ENCODE measurements around the gene HERPUD2.

The HERPUD2 gene

GRCh38 chr7:35717013-35717412 lies 22.1 kb upstream of the HERPUD2 start:
- ChIA-PET CTCF (no interaction called here), POLR2A (interaction anchor here (1.3 kb wide), 1 partner anchor 83 kb away, joined by 8 read pairs; the partner anchor contains the start of gene SEPTIN7)
- TF ChIP-seq ZNF384 (IDR thresholded peaks at IDR 0.05) (no peak), ELF4 (IDR thresholded peaks at IDR 0.05) (no peak), NFRKB (IDR thresholded peaks at IDR 0.05) (no peak), FOXA1 (IDR thresholded peaks at IDR 0.05) (no peak), FOXK2 (IDR thresholded peaks at IDR 0.05) (no peak), SP1 (IDR thresholded peaks at IDR 0.05) (no peak), CTBP1 (IDR thresholded peaks at IDR 0.05; ENCODE audit: borderline replicate concordance) (no peak), ARNT (IDR thresholded peaks at IDR 0.05) (no peak)
- TF ChIP-seq, protein P1, sequence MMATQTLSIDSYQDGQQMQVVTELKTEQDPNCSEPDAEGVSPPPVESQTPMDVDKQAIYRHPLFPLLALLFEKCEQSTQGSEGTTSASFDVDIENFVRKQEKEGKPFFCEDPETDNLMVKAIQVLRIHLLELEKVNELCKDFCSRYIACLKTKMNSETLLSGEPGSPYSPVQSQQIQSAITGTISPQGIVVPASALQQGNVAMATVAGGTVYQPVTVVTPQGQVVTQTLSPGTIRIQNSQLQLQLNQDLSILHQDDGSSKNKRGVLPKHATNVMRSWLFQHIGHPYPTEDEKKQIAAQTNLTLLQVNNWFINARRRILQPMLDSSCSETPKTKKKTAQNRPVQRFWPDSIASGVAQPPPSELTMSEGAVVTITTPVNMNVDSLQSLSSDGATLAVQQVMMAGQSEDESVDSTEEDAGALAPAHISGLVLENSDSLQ (IDR thresholded peaks at IDR 0.05), result no peak
- no peak for DNase-seq (ENCODE audit: extremely low spot score)

GRCh38 chr7:35716038-35716803 lies 21.3 kb upstream of the HERPUD2 start:
- TF ChIP-seq HDGF (IDR thresholded peaks at IDR 0.05; ENCODE audit: borderline replicate concordance) (no peak), FOXK2 (IDR thresholded peaks at IDR 0.05) (no peak), SUZ12 (IDR thresholded peaks at IDR 0.05) (no peak), BHLHE40 (IDR thresholded peaks at IDR 0.05; ENCODE audit: borderline replicate concordance) (no peak), L3MBTL2 (conservative IDR thresholded peaks at IDR 0.05) (no peak), NFRKB (IDR thresholded peaks at IDR 0.05) (no peak), TARDBP (IDR thresholded peaks at IDR 0.05) (no peak), ARNT (IDR thresholded peaks at IDR 0.05) (no peak), ZNF384 (IDR thresholded peaks at IDR 0.05) (no peak), CTBP1 (IDR thresholded peaks at IDR 0.05; ENCODE audit: borderline replicate concordance) (no peak), ELF4 (IDR thresholded peaks at IDR 0.05) (no peak), FOXM1 (IDR thresholded peaks at IDR 0.05; ENCODE audit: borderline replicate concordance) (no peak), FOXA1 (IDR thresholded peaks at IDR 0.05) (no peak), SP1 (IDR thresholded peaks at IDR 0.05) (no peak)
- TF ChIP-seq, protein P1 (IDR thresholded peaks at IDR 0.05), result no peak
- DNase-seq (ENCODE audit: extremely low spot score), result no peak
- ChIA-PET POLR2A (interaction anchor here (1.3 kb wide), 1 partner anchor 84 kb away, joined by 8 read pairs; the partner anchor contains the start of gene SEPTIN7), CTCF (no interaction called here)

DNA sequence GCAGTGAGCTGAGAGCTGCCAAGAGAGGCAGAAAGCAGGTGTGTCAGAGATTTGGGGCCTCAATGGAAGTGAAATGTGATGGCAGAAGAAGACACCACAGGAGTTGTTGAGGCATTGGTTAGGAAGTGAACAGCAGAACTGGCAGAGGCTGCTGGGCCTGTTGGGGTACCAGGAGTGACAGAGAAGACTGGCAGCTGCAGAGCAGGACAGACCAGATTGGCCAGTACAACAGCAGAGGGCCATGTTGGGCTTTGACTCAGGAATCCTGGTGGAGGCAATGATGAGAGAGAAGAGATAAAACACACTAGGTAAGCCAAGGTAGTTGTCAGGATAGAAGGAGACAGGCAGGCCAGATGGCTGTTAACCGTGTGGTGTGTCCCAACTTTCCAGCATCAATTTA lies 19.9 kb upstream of the HERPUD2 start:
- TF ChIP-seq HDGF (IDR thresholded peaks at IDR 0.05; ENCODE audit: borderline replicate concordance) (no peak), BHLHE40 (IDR thresholded peaks at IDR 0.05; ENCODE audit: borderline replicate concordance) (no peak), ZNF384 (IDR thresholded peaks at IDR 0.05) (no peak), L3MBTL2 (conservative IDR thresholded peaks at IDR 0.05) (no peak), FOXK2 (IDR thresholded peaks at IDR 0.05) (no peak), SUZ12 (IDR thresholded peaks at IDR 0.05) (no peak), CTBP1 (IDR thresholded peaks at IDR 0.05; ENCODE audit: borderline replicate concordance) (no peak), FOXA1 (IDR thresholded peaks at IDR 0.05) (no peak), ELF4 (IDR thresholded peaks at IDR 0.05) (no peak), LEF1 (IDR thresholded peaks at IDR 0.05; ENCODE audit: borderline replicate concordance) (no peak), ARNT (IDR thresholded peaks at IDR 0.05) (no peak), NFRKB (IDR thresholded peaks at IDR 0.05) (no peak), TARDBP (IDR thresholded peaks at IDR 0.05) (no peak), FOXM1 (IDR thresholded peaks at IDR 0.05; ENCODE audit: borderline replicate concordance) (no peak), SP1 (IDR thresholded peaks at IDR 0.05) (no peak)
- TF ChIP-seq, protein P1 (IDR thresholded peaks at IDR 0.05), result no peak
- POLR2A ChIA-PET, result no interaction called here
- CTCF ChIA-PET, result no interaction called here
- DNase-seq (ENCODE audit: extremely low spot score), result no peak

- ChIA-PET CTCF (interaction anchor here (0.6 kb wide), 1 partner anchor 23 kb away, joined by 3 read pairs; no protein-coding TSS in a partner anchor), POLR2A (no interaction called here)
- DNase-seq (ENCODE audit: extremely low spot score), result no peak
- TF ChIP-seq ZNF384 (IDR thresholded peaks at IDR 0.05), result no peak
- no peak for TF ChIP-seq FOXM1 (IDR thresholded peaks at IDR 0.05; ENCODE audit: borderline replicate concordance)
- no peak for TF ChIP-seq SUZ12 (IDR thresholded peaks at IDR 0.05)
- no peak for TF ChIP-seq BHLHE40 (IDR thresholded peaks at IDR 0.05; ENCODE audit: borderline replicate concordance)
- no peak for TF ChIP-seq TARDBP (IDR thresholded peaks at IDR 0.05)
- TF ChIP-seq LEF1 (IDR thresholded peaks at IDR 0.05; ENCODE audit: borderline replicate concordance), result no peak
- TF ChIP-seq ARNT (IDR thresholded peaks at IDR 0.05), result no peak
- no peak for TF ChIP-seq HDGF (IDR thresholded peaks at IDR 0.05; ENCODE audit: borderline replicate concordance)
- TF ChIP-seq, protein P1 (IDR thresholded peaks at IDR 0.05), result no peak
- TF ChIP-seq SP1 (IDR thresholded peaks at IDR 0.05), result no peak
- no peak for TF ChIP-seq NFRKB (IDR thresholded peaks at IDR 0.05)
- TF ChIP-seq ELF4 (IDR thresholded peaks at IDR 0.05), result no peak
- no peak for TF ChIP-seq FOXK2 (IDR thresholded peaks at IDR 0.05)
- no peak for TF ChIP-seq L3MBTL2 (conservative IDR thresholded peaks at IDR 0.05)
- TF ChIP-seq CTBP1 (IDR thresholded peaks at IDR 0.05; ENCODE audit: borderline replicate concordance), result no peak
- no peak for TF ChIP-seq FOXA1 (IDR thresholded peaks at IDR 0.05)
These were observed 19.5 kb upstream of the HERPUD2 start for GRCh38 chr7:35714407-35714806.

All from HEK293T (cell line).